Muscle of leg (tissue), 11 donors: Measurements from ENCODE around the gene GPC5. TPM values are rescaled to one million over a fixed set of nuclear protein-coding genes. Genes with fewer than 3 reads are reported as not detected.

Experiments used
- DNase-seq: peaks from one replicate; pipeline ENCODE4 v3.0.0; 2013
- H3K27ac ChIP-seq: one replicate; pipeline ENCODE4 v1.5.1; 2013; ENCODE audit warnings: mild to moderate bottlenecking, low read length, control low read depth
- H3K27me3 ChIP-seq: one replicate; pipeline ENCODE4 v1.6.1; 2013; ENCODE audit warnings: low read length; ENCODE audit not compliant: control insufficient read depth, insufficient read depth
- H3K36me3 ChIP-seq: one replicate; pipeline ENCODE4 v1.6.1; 2013; ENCODE audit warnings: low read length; ENCODE audit not compliant: control insufficient read depth, insufficient read depth
- H3K4me1 ChIP-seq: one replicate; pipeline ENCODE4 v1.6.1; 2013; ENCODE audit warnings: low read length; ENCODE audit not compliant: control insufficient read depth, insufficient read depth
- H3K4me3 ChIP-seq: one replicate; pipeline ENCODE4 v1.5.1; 2013; ENCODE audit warnings: low read length, control low read depth
- H3K9me3 ChIP-seq: replicated peaks from 2 replicates; pipeline ENCODE4 v1.6.1; 2013; ENCODE audit warnings: low read depth, low read length; ENCODE audit not compliant: control insufficient read depth
- WGBS: methylation state at CpG from one replicate; pipeline ENCODE4 v1.1.5; 2013; ENCODE audit warnings: missing lambda C conversion rate; ENCODE audit not compliant: insufficient coverage; 5-methylcytosine and 5-hydroxymethylcytosine counted together
- polyA plus RNA-seq, 8 donors: library from polyadenylated mRNA; unstranded; fragments of 120-200 nt; gene quantifications; one replicate each; pipeline versions ENCODE4 v1.2.1 to v1.2.3, GENCODE V29; 2013; ENCODE audit warnings: inconsistent platforms in 1 of 8, low replicate concordance in 1 of 8; ENCODE audit not compliant: insufficient read length in 8 of 8, insufficient read depth in 1 of 8
- total RNA-seq: library from RNA; stranded (reverse); fragments of 120-200 nt; gene quantifications from one replicate; pipeline ENCODE4 v1.2.4, GENCODE V29; 2013

Gene GPC5
- total and polyA plus RNA-seq, 9 donors: 0.15 to 2.1 (median 0.40) TPM

GRCh38 chr13:91526543-91527033 lies 128.2 kb downstream of the GPC5 start:
- no peak for DNase-seq
- H3K27ac ChIP-seq: no peak overlapping the region
- no peaks in the 10 kb centered on the region for H3K36me3 ChIP-seq
- no peaks in the 10 kb centered on the region for H3K27me3 ChIP-seq
- WGBS: no CpG with 5 or more reads among the region's 3 CpGs
- no peak overlapping the region for H3K4me3 ChIP-seq
- no peaks in the 10 kb centered on the region for H3K9me3 ChIP-seq
- H3K4me1 ChIP-seq: no peaks in the 10 kb centered on the region

- Histone ChIP-seq H3K27ac (no peak overlapping the region), H3K4me3 (no peak overlapping the region), H3K36me3 (no peaks in the 10 kb centered on the region), H3K4me1 (no peaks in the 10 kb centered on the region), H3K9me3 (no peaks in the 10 kb centered on the region), H3K27me3 (no peaks in the 10 kb centered on the region)
- WGBS: 80% methylated on average over 1 of the region's 3 CpGs
- DNase-seq: no peak
Observed at GRCh38 chr13:91529739-91530482, 131.5 kb downstream of the GPC5 start.

GRCh38 chr13:91531646-91532045 lies 133.2 kb downstream of the GPC5 start:
- Histone ChIP-seq H3K4me3 (no peak overlapping the region), H3K36me3 (no peaks in the 10 kb centered on the region)
- no CpG with 5 or more reads among the region's 2 CpGs for WGBS

GRCh38 chr13:91533354-91533753 lies 134.9 kb downstream of the GPC5 start:
- H3K27ac ChIP-seq: no peak overlapping the region
- H3K36me3 ChIP-seq: no peaks in the 10 kb centered on the region
- no CpG with 5 or more reads among the region's 2 CpGs for WGBS
- no peak for DNase-seq
- no peak overlapping the region for H3K4me3 ChIP-seq
- no peaks in the 10 kb centered on the region for H3K27me3 ChIP-seq
- H3K4me1 ChIP-seq: no peaks in the 10 kb centered on the region
- no peaks in the 10 kb centered on the region for H3K9me3 ChIP-seq

More at GRCh38 chr13:91531646-91532045, 133.2 kb downstream of the GPC5 start:
- Histone ChIP-seq H3K27me3 (no peaks in the 10 kb centered on the region), H3K9me3 (no peaks in the 10 kb centered on the region), H3K27ac (no peak overlapping the region), H3K4me1 (no peaks in the 10 kb centered on the region)
- no peak for DNase-seq

GRCh38 chr13:91534996-91535395 lies 136.6 kb downstream of the GPC5 start:
- Histone ChIP-seq H3K27ac (no peak overlapping the region), H3K4me3 (no peak overlapping the region), H3K27me3 (no peaks in the 10 kb centered on the region), H3K9me3 (no peaks in the 10 kb centered on the region), H3K36me3 (no peaks in the 10 kb centered on the region), H3K4me1 (no peaks in the 10 kb centered on the region)
- WGBS: 80% methylated on average over 1 of the region's 2 CpGs
- no peak for DNase-seq

- Histone ChIP-seq H3K4me1 (no peaks in the 10 kb centered on the region), H3K27ac (no peak overlapping the region), H3K9me3 (no peaks in the 10 kb centered on the region), H3K4me3 (no peak overlapping the region), H3K36me3 (no peaks in the 10 kb centered on the region), H3K27me3 (no peaks in the 10 kb centered on the region)
- DNase-seq: no peak
- no CpG with 5 or more reads among the region's 2 CpGs for WGBS
Observed at GRCh38 chr13:91537376-91537775, 139.0 kb downstream of the GPC5 start.

GRCh38 chr13:91539286-91540157 lies 141.1 kb downstream of the GPC5 start:
- Histone ChIP-seq H3K9me3 (no peaks in the 10 kb centered on the region), H3K4me1 (no peaks in the 10 kb centered on the region), H3K27ac (no peak overlapping the region), H3K4me3 (no peak overlapping the region), H3K27me3 (no peaks in the 10 kb centered on the region), H3K36me3 (no peaks in the 10 kb centered on the region)
- 60% methylated on average over 1 of the region's 3 CpGs for WGBS
- no peak for DNase-seq

GRCh38 chr13:91540158-91540736 lies 141.8 kb downstream of the GPC5 start:
- no peaks in the 10 kb centered on the region for H3K27me3 ChIP-seq

GRCh38 chr13:91544723-91545122 lies 146.3 kb downstream of the GPC5 start:
- Histone ChIP-seq H3K4me1 (no peaks in the 10 kb centered on the region), H3K27me3 (no peaks in the 10 kb centered on the region), H3K9me3 (no peaks in the 10 kb centered on the region), H3K36me3 (no peaks in the 10 kb centered on the region), H3K27ac (no peak overlapping the region), H3K4me3 (no peak overlapping the region)
- WGBS: 33% methylated on average over 1 of the region's 3 CpGs
- no peak for DNase-seq

More at GRCh38 chr13:91540158-91540736, 141.8 kb downstream of the GPC5 start:
- 80% methylated on average over 1 of the region's 1 CpG for WGBS
- Histone ChIP-seq H3K9me3 (no peaks in the 10 kb centered on the region), H3K4me3 (no peak overlapping the region), H3K27ac (no peak overlapping the region), H3K36me3 (no peaks in the 10 kb centered on the region), H3K4me1 (no peaks in the 10 kb centered on the region)
- no peak for DNase-seq

GRCh38 chr13:91546900-91547299 lies 148.5 kb downstream of the GPC5 start:
- WGBS: 91% methylated on average over 1 of the region's 2 CpGs
- H3K27ac ChIP-seq: no peak overlapping the region
- no peaks in the 10 kb centered on the region for H3K9me3 ChIP-seq
- no peaks in the 10 kb centered on the region for H3K27me3 ChIP-seq
- H3K36me3 ChIP-seq: no peaks in the 10 kb centered on the region
- no peak overlapping the region for H3K4me3 ChIP-seq
- no peaks in the 10 kb centered on the region for H3K4me1 ChIP-seq
- no peak for DNase-seq
